Measurements from ENCODE around the gene HOXA9.

HOXA9 gene

GRCh38 chr7:27116962-27117886 lies 48.1 kb downstream of the HOXA9 start:
- peaks cover 2% of the 10 kb centered on the region for H3K27me3 Mint-ChIP-seq
- H3K27ac Mint-ChIP-seq = no peak overlapping the region
- no peaks in the 10 kb centered on the region for H3K4me1 Mint-ChIP-seq

GRCh38 chr7:27116031-27116961 lies 49.0 kb downstream of the HOXA9 start:
- H3K4me1 Mint-ChIP-seq = no peaks in the 10 kb centered on the region
- DNase-seq (ENCODE audit: low spot score in 2 of 2) (no peak), ATAC-seq (ENCODE audit: low read depth) (no peak)
- H3K9me3 Mint-ChIP-seq = no peaks in the 10 kb centered on the region
- H3K27ac Mint-ChIP-seq = no peak overlapping the region
- no peaks in the 10 kb centered on the region for H3K36me3 Mint-ChIP-seq
- H3K27me3 Mint-ChIP-seq = peaks cover 2% of the 10 kb centered on the region
- no peak overlapping the region for H3K4me3 Mint-ChIP-seq

More at GRCh38 chr7:27116962-27117886, 48.1 kb downstream of the HOXA9 start:
- no peaks in the 10 kb centered on the region for H3K36me3 Mint-ChIP-seq
- H3K4me3 Mint-ChIP-seq = no peak overlapping the region
- ATAC-seq (ENCODE audit: low read depth) (no peak), DNase-seq (ENCODE audit: low spot score in 2 of 2) (no peak)
- no peaks in the 10 kb centered on the region for H3K9me3 Mint-ChIP-seq

GRCh38 chr7:27115221-27116026 lies 49.9 kb downstream of the HOXA9 start:
- Mint-ChIP-seq H3K4me1 (no peaks in the 10 kb centered on the region), H3K27ac (no peak overlapping the region), H3K9me3 (no peaks in the 10 kb centered on the region), H3K27me3 (peaks cover 2% of the 10 kb centered on the region), H3K4me3 (no peak overlapping the region), H3K36me3 (no peaks in the 10 kb centered on the region)
- DNase-seq (ENCODE audit: low spot score in 2 of 2) (no peak), ATAC-seq (ENCODE audit: low read depth) (no peak)

- no peaks in the 10 kb centered on the region for H3K9me3 Mint-ChIP-seq
- H3K4me3 Mint-ChIP-seq = no peak overlapping the region
- no peaks in the 10 kb centered on the region for H3K36me3 Mint-ChIP-seq
- DNase-seq (ENCODE audit: low spot score in 2 of 2) (no peak), ATAC-seq (ENCODE audit: low read depth) (no peak)
- no peak overlapping the region for H3K27ac Mint-ChIP-seq
- H3K4me1 Mint-ChIP-seq = no peaks in the 10 kb centered on the region
- peaks cover 2% of the 10 kb centered on the region for H3K27me3 Mint-ChIP-seq
Measured at GRCh38 chr7:27114881-27115220, 50.5 kb downstream of the HOXA9 start.

- Mint-ChIP-seq H3K4me1 (no peaks in the 10 kb centered on the region), H3K27me3 (peaks cover 2% of the 10 kb centered on the region), H3K4me3 (no peak overlapping the region), H3K36me3 (no peaks in the 10 kb centered on the region), H3K27ac (no peak overlapping the region), H3K9me3 (no peaks in the 10 kb centered on the region)
- ATAC-seq (ENCODE audit: low read depth) (no peak), DNase-seq (ENCODE audit: low spot score in 2 of 2) (no peak)
Measured at GRCh38 chr7:27113991-27114769, 51.2 kb downstream of the HOXA9 start.

- Mint-ChIP-seq H3K36me3 (no peaks in the 10 kb centered on the region), H3K27me3 (peaks cover 2% of the 10 kb centered on the region), H3K9me3 (no peaks in the 10 kb centered on the region), H3K27ac (no peak overlapping the region), H3K4me1 (no peaks in the 10 kb centered on the region), H3K4me3 (no peak overlapping the region)
- DNase-seq (ENCODE audit: low spot score in 2 of 2) = no peak
- no peak for ATAC-seq (ENCODE audit: low read depth)
Measured at GRCh38 chr7:27112955-27113949, 52.1 kb downstream of the HOXA9 start.
